Osteocyte (in vitro differentiated cells): Measurements from ENCODE around the gene KPTN. TPM values are rescaled to one million over a fixed set of nuclear protein-coding genes. Genes with fewer than 3 reads are reported as not detected.

ENCODE experiments used
- DNase-seq: peaks from one replicate; pipeline ENCODE4 v3.0.0; 2021; ENCODE audit warnings: mixed read lengths; ENCODE audit not compliant: unreplicated experiment; ENCODE audit errors: extremely low spot score
- H3K27ac Mint-ChIP-seq: one replicate; pipeline ENCODE4 v1.8.0; 2021; ENCODE audit warnings: mild to moderate bottlenecking, mixed read lengths; ENCODE audit not compliant: unreplicated experiment
- H3K27me3 Mint-ChIP-seq: one replicate; pipeline ENCODE4 v1.8.0; 2021; ENCODE audit warnings: mixed read lengths; ENCODE audit not compliant: unreplicated experiment
- H3K36me3 Mint-ChIP-seq: one replicate; pipeline ENCODE4 v1.8.0; 2021; ENCODE audit warnings: mixed read lengths; ENCODE audit not compliant: unreplicated experiment
- H3K4me1 Mint-ChIP-seq: one replicate; pipeline ENCODE4 v1.8.0; 2021; ENCODE audit warnings: mixed read lengths; ENCODE audit not compliant: unreplicated experiment
- H3K4me3 Mint-ChIP-seq: one replicate; pipeline ENCODE4 v1.8.0; 2021; ENCODE audit warnings: mild to moderate bottlenecking, moderate library complexity, mixed read lengths; ENCODE audit not compliant: unreplicated experiment
- H3K9me3 Mint-ChIP-seq: one replicate; pipeline ENCODE4 v1.8.0; 2021; ENCODE audit warnings: mixed read lengths; ENCODE audit not compliant: unreplicated experiment
- long read RNA-seq: library from polyadenylated mRNA; unstranded; transcript quantifications from one replicate; pipeline ENCODE4 v2.0.0, GENCODE V29; 2021
- total RNA-seq: library from RNA; stranded (reverse); gene quantifications from 2 replicates; pipeline ENCODE4 v1.2.1, GENCODE V29; 2021
- TF ChIP-seq, protein P1 (sequence below): fragments of 200-600 bp; sonication (generic); IDR thresholded peaks from 2 replicates; pipeline ENCODE4 v1.5.0; 2021; ENCODE audit warnings: antibody characterized with exemption, mild to moderate bottlenecking, moderate library complexity

The KPTN gene
- total RNA-seq, result 14.5 and 21.9 TPM in 2 replicates
- long read RNA-seq, partial matches to known transcripts, result 0 of 2 reads
- long read RNA-seq, other reads (novel, unspliced or antisense), result 1 of 2 reads

DNA sequence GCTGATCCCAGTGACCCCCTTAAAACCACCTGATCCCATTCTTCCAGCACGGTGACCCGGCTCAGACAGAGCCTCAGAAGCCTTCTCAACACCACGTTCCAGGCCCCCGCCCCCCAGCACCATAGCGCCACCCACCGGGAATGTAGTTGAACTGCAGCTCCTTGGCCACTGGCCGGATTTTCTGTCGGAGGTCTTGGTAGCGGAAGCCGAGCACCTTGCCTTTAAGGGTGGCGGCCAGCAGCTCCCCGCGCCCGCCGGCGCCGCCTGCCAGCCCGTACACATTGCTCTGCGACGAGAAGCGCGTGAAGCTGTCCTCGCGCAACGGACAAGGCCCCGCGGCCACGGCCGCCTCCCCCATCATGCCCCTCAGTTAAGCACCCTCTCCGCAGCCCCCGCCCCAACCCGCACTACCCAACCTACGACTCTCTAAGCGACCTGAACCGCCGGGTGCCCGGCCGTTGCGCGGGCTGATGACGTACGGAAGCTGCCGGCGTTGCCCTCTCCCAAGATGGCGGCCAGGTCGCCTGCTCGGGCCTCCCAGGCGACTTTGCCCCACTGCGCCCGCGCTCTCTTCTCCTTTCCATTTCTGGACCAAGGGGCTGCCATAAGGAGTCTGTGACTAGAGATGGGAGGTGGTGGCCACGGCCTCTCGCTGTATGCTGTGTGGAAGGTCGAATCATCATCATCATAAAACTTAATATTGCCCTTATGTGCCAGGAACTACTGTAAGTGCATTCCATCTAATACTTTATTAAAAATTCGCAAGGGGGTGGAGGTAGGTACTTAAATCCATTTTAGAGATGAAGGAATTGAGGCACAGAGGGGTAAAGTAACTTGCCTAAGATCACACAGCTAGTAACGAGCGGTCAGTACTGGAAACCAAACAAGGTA lies at the start of gene KPTN:
TSS of gene KPTN (minus strand) at position 420 of the 891 bp plus-strand sequence. CDS start at position 361, 59 bp downstream.
- peaks cover 18% of the 10 kb centered on the region for H3K4me1 Mint-ChIP-seq
- no peaks in the 10 kb centered on the region for H3K27me3 Mint-ChIP-seq
- H3K27ac Mint-ChIP-seq, result peak within 1 kb of the TSS; percentile 100
- H3K9me3 Mint-ChIP-seq, result no peaks in the 10 kb centered on the region
- peak within 1 kb of the TSS; percentile 95 for H3K4me3 Mint-ChIP-seq
- H3K36me3 Mint-ChIP-seq, result peaks cover 4% of the 10 kb centered on the region
- DNase-seq, result peak; percentile 96
- TF ChIP-seq, protein P1, sequence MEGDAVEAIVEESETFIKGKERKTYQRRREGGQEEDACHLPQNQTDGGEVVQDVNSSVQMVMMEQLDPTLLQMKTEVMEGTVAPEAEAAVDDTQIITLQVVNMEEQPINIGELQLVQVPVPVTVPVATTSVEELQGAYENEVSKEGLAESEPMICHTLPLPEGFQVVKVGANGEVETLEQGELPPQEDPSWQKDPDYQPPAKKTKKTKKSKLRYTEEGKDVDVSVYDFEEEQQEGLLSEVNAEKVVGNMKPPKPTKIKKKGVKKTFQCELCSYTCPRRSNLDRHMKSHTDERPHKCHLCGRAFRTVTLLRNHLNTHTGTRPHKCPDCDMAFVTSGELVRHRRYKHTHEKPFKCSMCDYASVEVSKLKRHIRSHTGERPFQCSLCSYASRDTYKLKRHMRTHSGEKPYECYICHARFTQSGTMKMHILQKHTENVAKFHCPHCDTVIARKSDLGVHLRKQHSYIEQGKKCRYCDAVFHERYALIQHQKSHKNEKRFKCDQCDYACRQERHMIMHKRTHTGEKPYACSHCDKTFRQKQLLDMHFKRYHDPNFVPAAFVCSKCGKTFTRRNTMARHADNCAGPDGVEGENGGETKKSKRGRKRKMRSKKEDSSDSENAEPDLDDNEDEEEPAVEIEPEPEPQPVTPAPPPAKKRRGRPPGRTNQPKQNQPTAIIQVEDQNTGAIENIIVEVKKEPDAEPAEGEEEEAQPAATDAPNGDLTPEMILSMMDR, result peak; percentile 96

- Mint-ChIP-seq H3K9me3 (no peaks in the 10 kb centered on the region), H3K4me3 (no peak overlapping the region), H3K4me1 (no peaks in the 10 kb centered on the region), H3K27ac (no peak overlapping the region), H3K27me3 (peaks cover 14% of the 10 kb centered on the region), H3K36me3 (no peaks in the 10 kb centered on the region)
- TF ChIP-seq, protein P1, result no peak
- no peak for DNase-seq
Observed at GRCh38 chr19:47531640-47532387, 47.8 kb upstream of the KPTN start.

DNA sequence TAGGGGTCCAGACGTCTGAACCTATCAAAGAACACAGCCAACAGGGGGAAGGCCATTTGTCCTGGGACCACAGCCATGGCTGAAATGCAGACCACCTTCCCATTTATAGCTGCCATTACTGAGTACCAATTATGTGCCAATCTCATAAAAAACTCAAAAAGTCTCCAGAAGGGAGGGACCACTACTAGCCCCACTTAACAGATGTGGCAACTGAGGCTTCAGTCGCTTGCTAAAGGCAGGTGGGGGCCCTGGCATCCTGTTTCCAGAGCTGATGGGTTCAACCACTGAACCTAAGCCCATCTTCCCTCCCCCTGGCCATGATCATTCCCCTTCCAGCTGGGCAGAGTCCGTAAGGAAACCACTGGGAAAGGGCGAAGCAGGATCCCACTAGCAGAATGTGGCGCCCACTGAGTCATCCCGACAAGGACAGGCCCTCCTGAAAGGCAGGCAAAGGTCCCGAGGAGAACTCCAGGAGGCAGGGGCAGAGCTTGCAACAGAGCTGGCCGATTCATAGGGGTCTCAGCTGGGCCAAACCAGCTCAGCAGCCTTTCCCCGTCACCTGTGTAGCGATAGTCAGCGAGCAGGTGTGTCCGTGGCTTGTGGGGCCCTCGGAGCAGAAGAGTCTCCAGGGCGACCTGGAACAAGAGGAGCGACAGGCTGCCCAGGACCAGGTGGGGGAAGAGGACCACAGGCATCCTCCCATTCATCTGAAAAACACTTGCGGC lies 45.2 kb upstream of the KPTN start:
- TF ChIP-seq, protein P1, result no peak
- no peak overlapping the region for H3K27ac Mint-ChIP-seq

DNA sequence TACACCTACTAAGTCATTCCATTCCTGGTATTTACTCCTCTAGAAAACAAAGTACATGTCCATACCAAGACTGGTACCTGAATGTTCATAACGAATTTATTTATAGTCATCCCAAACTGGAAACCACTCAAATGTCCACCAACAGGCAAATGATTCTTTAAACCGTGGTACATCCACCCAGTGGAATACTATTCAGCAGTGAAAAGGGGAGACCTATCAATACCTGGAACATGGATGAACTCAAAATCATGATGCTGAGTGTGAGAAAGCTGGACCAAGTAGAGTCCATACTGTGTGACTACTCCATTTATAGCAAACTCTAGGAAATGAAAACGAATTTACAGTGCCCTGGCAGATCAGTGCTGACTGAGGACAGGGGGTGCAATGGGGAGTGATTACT lies 42.8 kb upstream of the KPTN start:
- Mint-ChIP-seq H3K9me3 (no peaks in the 10 kb centered on the region), H3K36me3 (no peaks in the 10 kb centered on the region), H3K4me1 (no peaks in the 10 kb centered on the region), H3K4me3 (no peak overlapping the region), H3K27me3 (peaks cover 25% of the 10 kb centered on the region), H3K27ac (no peak overlapping the region)
- TF ChIP-seq, protein P1, result no peak
- no peak for DNase-seq

More for the DNA sequence above, 45.2 kb upstream of the KPTN start:
- Mint-ChIP-seq H3K36me3 (no peaks in the 10 kb centered on the region), H3K27me3 (peaks cover 16% of the 10 kb centered on the region), H3K4me1 (no peaks in the 10 kb centered on the region), H3K4me3 (no peak overlapping the region), H3K9me3 (no peaks in the 10 kb centered on the region)
- DNase-seq, result no peak
